DMS114 treated with DMSO at 0.1 percent for 48 hours (cell line): ENCODE data around the gene COL2A1.

Source experiments
- DNase-seq: peaks from one replicate; lab custom pipeline; 2025; ENCODE audit not compliant: unreplicated experiment; lab: John Stamatoyannopoulos, UW

Gene COL2A1

DNA sequence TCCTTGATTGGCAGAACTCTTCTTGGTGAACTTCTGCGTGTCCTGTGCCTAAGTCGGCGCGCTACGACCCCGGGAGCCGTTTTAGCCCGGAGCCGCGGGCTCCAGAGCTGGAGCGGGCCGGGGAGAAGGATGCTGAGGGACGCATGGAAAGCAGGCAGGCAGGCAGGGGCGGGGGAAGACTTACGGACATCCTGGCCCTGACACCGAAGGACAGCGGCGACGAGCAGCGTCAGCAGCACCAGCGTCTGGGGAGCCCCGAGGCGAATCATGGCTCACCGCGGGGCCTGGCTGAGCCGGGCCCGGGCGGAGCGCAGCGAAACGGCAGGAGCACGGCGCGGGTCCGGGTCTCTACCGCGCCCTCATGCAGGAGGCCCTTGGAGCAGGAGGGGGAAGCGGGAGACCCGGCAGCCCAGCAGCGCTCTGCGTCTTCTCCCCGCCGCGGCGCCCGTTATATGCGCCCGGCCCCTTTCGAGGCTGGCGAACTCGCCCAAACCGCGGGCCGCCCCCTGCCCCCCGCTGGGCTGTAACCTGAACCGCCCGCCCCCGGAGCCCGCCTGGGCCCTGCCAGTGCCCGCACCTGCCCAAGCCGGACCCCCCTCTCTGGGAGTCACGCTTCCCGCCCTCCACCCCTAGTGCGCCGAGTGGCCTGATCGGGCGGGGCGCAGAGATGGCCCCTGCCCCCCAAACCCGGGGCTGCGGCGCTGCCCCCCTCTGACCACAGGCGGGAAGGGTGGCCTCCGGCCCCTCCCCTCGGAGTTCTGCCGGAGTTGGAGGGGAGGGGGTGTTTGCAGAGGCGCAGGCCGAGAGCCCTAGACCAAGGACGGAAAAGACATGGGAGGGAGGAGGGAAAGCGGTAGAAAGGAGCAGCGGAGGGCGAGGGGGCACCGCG, at the start of gene COL2A1:
COL2A1 (minus strand) TSS at position 424 of the 889 bp plus-strand sequence; CDS start at position 269, 155 bp downstream.
- DNase-seq, result no peak

DNA sequence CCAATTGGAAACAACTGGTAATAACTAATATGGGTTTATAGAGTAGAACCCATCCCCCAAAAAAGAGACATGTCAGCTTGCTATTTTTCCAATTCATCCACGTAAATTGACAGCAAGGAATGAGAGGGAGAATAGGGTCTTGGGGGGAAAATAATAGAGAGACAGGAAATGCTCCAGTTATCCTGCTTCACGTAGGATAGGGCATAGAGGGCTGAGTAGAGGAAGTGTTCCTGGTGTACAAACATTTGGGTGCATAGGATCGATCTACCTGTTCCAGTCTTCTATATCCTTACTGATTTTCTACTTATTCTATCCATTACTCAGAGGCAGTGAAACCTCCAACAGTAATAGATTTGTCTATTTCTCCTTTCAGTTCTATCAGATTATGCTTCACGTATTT, 49.6 kb upstream of the COL2A1 start:
- DNase-seq, result no peak

DNA sequence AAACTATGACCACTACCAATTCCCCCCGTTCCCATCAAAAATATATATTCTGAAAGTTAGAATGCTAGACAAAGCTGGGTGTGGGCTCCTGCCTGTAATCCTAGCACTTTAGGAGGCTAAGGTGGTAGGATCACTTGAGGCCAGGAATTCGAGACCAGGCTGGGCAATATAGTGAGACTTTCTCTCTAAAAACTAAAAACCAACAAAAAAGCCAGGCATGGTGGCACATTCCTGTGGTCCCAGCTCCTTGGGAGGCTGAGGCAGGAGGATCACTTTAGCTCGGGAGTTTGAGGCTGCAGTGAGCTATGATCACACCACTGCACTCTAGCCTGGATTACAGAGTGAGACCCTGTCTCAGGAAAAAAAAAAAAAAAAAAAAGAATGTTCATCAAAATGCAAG, 48.8 kb upstream of the COL2A1 start:
- no peak for DNase-seq

DNA sequence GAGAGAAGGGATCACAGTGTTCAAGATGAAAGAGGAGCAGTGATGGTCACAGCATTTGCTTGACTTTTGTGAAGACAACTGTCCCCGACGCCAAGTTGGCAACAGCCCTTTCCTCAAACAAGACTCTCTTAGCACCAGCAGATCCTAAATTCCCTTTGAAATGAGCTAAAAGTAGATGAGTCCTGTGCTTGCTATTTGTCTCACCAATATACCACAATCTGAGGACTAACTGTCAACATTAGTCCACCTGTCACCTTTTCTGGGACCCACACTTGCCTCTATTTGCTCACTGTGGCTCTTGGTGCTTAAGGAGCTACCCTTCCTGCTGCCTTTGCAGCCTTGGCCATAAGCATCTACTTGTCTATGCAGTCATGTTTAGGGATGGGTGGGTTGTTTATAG, 47.4 kb upstream of the COL2A1 start:
- DNase-seq, result no peak

DNA sequence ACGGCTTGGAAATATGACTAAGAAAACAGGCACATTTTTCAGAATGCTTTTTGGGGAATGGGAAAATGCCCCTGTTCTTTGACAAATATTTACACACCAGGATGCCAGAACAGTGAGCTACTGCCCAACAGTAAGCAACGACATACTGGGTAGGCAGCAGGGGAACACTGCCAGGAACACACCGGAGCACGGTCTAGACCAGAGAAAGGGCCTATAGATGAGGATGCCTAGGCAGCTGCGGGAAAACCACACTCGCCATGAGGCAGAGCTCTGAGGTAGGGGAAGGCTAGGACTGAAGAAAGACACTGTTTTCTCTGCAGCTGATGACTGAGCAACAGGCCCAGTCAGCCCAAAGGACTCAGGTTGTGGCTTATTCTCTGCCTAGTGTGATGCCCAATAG, 45.9 kb upstream of the COL2A1 start:
- DNase-seq, result no peak

DNA sequence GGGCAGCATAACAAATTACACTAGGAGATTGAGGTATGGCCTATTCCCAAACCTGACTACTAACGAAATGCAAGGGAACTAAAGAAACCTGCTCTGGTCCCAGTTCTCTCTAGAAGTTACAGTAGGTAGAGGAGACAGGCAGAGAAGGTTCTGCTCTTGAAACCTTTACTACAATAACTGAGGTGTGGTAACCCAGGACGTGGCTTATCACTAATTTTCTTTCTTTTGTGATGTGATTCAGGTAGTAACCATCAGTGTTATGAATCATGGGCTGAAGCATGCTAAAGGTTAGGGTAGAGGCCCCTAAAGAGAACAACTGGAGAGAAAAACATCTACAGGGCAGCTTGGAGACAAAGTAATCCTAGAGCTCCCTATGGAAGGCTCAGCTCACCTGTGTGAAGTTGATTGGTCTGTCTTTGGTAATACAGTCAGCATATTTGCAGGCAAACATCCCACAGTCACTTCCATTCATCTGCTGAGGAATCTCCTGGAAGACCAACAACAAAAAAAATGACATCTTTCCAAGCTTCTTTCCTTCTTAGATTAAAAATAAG, 41.8 kb upstream of the COL2A1 start:
- DNase-seq, result no peak

DNA sequence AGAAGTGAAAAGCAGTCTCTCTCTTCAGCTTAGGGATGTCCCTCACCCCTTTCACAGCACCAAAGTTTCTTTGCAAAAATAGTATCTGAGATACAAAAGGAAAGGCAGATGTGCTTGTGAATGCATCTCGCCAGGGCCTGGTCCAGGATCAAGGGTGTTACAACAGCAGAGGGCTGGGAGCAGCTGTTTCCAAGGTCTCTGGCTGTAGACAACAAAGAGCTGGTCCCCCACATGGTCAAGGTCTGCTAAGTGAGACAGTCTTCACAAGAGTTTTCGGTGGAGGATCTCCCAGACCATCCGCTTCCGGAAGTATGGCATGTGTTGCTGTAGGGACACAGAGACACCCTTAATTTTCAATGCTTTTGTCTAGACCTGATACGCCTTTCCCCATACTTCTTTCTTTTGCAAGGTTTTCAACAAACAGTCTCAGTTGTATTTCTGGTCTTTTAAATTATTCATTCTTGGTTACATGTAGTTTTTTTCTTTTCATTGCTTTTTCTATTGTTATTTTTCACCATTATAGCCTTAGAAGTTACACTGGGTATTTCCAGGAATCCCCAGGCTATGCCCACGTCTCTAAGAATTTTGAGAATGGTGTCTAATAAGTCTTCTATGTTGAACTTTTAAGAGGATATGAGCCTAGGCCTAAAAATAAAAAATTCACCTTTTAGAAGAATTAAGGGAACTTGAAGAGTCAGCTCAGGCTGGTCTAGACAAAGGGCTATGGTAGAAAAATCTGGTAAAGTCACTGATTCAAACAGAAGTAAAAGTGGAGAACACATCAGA, 41.0 kb upstream of the COL2A1 start:
- no peak for DNase-seq

DNA sequence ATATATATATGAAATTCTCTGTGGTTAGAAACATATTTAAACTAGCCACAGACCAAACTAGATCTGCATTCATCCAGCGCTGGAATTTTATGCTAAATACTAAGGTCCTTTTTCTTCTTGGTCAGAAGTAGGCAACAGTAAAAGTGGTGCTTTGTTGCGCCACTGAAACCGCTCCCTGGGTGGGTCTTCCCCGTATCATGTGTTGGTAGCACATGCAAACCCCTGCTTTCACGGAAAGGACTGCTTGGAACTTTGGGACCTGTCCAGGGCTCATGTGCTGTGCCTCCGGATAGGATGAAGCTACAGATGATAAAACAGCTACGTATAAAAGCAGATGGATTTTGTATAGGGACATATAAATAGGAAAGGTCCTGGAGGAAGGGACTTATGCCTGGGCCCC, 40.1 kb upstream of the COL2A1 start:
- no peak for DNase-seq

DNA sequence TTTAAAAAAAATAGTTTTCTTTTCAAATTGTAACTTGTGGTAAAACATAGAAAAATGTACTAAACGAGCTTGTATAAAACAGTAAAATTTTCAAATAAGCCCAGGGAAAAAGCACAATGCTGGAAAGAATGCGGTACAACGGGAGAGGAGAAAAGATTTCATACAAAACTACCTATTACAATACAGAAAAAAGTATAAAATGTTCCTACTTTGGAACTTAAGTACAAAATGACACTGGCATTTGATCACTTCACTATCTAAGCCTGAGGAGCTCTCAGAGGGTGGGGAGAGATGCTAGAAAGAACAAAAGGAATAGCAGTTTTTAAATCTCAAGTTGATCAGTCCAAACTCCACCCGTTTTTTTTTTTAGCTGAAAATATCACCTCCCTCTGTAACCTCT, 39.5 kb upstream of the COL2A1 start:
- no peak for DNase-seq

DNA sequence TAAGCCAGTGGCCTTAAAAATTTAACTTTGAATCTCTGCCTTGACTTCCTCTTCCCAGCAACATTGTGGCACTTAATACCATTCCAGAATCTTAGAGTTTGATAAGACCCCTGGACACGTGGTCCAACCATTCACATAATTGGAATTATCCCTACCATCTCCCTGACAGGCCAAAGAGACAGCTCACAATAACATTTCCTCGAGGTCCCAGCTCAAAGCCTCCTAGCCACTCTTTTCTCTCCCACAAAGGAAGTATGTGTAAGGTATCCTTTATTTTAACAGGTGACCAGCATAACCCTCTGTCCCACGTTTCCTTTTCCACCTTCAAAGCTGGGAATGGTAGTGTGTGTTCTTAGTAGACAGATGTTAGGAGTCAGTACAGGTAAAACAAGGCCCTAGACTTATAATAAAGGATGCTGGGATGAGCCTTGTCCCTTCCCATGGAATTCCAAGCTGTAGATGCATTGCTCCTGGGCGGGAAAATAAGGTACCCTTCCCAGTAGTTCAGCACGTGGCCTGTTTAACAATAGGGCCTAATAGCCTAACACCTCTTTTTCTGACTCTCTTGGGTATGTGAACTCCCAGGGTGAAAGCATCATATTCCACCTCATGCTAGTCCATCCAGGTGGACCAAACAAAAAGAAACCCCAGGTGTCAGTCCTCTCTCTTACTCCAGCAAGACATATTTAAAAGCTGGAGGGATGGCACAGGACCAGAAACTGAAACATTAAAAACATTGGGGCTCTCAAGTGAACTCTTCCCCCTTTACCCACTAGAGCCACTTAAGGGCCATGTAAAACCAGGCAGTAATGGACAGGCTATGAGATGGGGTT, 37.5 kb upstream of the COL2A1 start:
- no peak for DNase-seq

DNA sequence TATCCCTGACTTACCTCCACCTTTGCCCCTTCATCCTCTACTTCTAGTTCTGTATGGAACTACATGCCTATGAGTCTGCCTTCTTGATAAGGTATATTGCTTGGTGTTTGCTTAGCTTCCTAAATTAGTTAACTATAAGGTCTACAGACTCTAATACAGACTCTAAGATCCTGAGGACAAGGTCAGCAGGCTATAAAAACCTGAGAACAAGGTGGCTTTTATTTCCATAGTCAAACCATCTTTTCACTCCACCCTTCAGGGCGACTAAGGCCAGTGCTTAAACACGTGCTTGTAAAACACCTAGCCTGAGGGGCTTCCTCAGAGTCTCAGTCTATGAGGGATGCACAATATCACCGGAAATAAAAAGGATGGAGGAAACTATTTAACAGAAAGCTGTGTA, 36.1 kb upstream of the COL2A1 start:
- no peak for DNase-seq

DNA sequence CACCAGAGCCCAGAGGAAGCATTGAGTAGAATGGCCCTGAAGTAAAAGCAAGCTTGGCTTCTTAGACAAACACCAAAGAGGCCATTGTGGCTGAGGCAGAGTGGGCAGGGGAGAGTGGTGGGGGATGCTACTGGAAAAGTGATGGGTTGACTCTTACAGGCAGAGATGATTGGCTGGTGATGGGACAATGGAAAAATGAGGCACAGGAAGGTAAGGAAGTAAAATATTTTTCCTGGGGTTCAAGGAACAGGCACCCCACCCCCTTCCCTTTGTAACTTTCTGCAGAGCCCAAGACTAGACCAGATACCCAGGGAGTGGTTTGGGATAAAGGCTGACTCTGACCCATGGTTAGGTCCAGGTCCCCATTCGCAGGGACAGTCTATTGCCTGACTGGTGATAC, 34.9 kb upstream of the COL2A1 start:
- no peak for DNase-seq

DNA sequence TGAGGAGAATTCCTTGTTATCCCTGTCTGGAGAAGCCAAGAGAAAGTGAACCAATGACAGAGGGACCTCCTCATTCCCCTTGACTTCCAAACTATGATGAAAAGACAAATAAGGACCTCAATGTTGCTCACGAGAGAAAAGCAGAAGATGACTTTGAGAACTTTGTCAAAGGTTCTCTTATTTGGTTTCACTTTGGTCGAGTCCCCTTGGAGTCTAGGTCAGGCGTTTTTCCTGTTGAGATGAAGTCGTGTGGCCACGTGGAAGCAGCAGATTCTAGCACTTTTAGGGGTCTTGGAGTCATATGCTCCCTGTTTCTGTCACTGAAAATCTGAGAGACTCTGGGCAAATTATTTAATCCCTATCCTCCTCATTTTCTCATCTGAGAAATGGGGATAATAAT, 33.8 kb upstream of the COL2A1 start:
- no peak for DNase-seq

DNA sequence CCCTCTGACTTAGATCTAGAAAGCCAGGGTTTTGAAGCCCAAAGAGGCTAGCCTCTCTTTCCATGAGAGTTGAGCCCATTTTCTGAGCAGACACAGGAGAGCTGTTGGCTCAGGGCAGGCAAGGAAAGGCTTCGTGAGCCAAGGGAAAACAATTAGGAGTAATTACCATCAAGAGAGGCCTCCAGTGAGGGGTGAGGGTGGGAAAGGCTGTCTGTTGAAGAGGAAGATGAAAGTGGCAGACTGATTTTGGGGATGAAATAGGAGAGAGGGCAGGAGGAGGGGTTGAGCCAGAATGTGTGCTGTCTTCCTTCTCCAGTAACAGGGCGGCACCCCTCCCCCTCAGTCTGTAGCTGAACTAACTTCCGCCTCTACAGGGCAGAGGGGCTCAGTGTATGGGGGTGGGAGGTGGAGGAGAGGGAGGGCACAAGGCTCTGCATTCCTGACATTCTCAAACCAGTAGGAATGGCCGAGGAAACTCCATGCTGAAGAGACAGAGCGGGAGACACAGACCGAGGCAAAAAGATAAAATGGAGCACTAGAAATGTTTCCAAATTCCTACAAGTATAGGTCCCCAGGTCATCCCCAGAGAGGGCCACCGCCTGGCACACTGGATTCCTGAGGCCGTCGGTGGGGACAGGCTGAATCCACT, 33.1 kb upstream of the COL2A1 start:
- no peak for DNase-seq

DNA sequence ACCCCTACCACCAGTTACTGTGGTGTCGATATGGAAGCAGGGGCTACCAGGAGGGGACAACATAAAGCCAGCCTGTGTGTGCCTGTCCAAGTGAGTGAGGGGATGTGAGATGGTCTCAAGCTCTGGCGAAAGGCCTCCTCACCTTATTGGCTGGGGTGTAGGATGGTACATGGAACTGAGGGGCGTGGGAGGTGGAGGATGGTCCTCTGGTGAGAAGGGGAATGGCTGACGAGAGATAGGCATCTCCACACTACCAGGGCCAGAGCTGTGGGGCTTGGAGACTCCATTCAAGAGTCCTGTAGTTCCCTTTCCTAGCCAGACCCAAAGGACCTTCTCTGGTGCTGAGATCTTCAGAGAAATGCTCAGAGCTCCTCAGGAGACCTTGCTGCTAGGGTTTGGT, 32.5 kb upstream of the COL2A1 start:
- no peak for DNase-seq

DNA sequence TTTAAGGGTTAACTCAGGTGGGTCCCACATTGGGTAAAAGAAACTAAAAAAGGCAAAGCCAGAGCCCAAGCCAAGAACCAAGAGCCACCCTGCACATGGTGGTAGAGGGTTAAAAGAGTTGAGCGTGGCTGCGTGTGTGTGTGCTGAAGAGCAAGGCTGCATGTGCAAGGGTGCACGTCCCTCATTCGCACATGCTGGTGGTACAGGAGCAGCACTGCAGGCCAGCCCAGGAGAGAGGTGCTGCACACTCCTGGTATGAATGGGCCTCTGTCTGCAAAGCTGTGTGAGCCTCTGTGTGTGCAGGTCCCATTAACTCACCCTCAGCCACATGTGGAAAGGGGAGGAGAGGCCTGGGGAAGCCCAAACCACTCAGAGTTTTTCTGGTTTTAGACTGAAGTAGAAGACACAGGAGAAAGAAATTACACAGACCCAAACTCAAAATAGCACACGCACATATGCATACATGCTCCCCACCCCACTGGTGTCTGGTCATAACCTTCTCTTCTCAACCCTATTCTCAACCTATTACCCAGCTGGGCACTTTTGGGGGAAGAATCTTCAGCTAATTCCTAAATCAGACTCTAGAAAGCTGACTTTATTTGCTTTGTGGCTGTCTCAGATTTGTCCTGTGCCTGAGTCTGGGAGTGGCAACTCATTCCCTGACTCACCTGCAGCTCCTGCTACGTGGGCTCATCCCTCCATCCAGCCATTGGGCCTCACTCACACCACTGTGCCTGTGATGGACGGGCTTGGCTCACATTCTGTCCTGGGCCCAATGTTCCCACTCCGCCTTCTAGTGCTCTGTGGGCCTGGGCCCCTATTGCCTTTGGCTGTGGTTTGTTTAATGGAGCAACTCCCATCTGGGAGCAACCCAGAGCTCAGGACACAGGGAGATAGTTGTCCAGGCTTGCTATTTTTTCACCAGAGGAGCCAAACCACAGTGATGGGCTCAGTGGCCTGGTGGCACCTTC, 30.8 kb upstream of the COL2A1 start:
- DNase-seq, result no peak

DNA sequence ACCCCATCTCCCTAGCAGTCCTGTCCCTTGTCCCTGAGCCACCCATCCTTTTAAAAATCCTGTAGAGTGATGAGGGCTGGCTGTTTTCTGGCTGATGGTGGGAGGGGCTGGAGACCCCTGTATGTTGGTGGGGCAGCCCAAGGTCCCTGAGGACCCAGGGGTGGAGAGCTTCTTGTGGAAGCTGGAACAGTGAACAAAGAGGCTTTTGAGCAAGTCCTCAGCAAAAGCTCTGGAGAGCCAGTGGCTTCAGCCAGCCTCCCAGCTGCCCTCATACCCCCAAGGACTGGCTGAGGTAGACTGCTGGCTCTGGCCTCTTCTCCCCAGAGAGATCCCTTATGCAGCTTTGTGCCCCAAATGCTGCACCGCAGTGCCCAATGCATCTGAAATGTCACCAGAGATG, 29.2 kb upstream of the COL2A1 start:
- no peak for DNase-seq

DNA sequence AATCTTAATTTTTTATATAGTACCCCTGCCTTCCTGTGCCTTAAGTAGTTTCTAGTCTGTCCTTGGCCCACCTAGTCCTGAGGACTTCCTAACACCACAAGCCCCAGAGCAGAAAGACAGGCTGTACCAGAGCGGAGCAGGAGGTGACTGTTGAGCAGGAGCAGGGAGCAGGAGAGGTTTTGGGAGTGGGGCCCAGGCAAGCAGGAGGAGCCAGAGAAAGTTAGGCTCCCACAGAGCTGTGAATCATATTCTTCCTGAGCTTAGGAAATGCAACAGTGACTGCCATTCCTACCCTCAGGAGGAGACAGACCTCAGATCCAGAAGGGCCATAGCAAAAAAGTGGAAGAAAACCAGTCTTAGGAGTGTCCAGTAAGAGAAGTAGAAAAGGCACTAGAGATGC, 28.3 kb upstream of the COL2A1 start:
- no peak for DNase-seq

DNA sequence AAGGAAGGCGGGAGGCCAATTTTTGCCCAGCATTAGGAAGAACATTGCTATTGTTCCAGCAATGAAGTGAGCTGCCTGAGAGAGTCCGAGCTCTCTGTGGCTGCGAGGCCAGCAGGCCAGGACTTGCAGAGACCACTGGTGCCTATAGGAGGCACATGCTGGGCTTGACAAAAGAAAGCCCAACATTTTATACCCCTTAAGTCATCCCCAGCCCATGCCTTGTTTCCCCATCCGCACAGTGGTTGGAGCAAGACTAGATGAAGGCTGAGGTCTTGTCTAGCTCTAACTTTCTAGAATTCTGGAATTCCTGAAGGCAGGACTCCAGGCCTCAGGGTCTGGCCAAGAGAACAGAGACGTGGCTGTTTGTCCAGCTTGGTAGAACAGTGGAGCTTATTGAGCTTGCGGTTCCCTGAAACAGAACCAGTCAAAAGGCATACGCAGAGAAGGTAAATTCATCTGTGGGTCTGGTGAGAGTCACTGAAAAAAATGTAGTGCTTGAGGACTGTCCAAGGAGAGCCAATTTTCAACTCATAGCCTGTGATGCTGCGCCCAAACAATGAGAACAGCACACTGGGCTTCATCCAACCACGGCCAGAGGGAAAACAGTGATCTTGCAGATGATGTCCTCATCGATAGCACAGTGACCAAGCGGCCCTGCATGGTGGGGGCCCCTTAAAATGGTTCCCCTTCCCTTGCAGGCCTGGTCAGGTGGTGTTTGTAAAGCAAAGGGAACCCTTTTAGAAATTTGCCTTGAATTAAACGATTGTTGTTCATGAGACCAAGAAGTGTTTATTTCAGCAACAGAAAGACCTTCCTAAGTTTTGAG, 27.1 kb upstream of the COL2A1 start:
- no peak for DNase-seq
